OCI-LY3 (cell line): ENCODE measurements around the gene DYRK1A.

Experiments
- EZH2phosphoT487 ChIP-seq: fragments of 200-600 bp; shearing (Covaris generic); IDR thresholded peaks from 2 replicates; pipeline ENCODE4 v1.6.1; 2018; ENCODE audit warnings: antibody characterized with exemption, mixed run types, low read depth
- TF ChIP-seq, protein P1 (sequence below): fragments of 200-600, 300-600 bp; sonication (generic); IDR thresholded peaks from 2 replicates; pipeline ENCODE4 v1.5.1; 2014; ENCODE audit warnings: antibody characterized with exemption, low read length, low read depth

DNA sequence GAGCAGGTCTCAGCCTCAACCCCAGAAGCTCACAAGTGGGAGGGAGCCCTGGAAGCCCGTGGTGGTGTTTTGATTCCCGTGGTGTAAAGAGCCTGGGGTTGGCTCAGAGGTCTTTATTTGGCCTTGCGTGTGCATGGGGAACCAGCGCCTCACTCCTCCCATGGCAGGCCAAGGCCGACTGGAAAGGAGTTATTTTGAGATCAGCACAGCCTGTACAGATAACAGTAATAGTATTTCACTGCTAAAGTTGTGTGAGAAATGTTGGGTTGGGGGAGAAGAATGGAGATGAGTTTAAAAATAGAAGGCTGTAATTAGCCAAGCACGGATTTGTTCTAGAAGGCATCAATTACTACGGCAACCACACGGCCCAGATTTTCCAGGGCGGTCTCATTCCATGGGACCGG, 186.5 kb downstream of the DYRK1A start:
- TF ChIP-seq, protein P1, sequence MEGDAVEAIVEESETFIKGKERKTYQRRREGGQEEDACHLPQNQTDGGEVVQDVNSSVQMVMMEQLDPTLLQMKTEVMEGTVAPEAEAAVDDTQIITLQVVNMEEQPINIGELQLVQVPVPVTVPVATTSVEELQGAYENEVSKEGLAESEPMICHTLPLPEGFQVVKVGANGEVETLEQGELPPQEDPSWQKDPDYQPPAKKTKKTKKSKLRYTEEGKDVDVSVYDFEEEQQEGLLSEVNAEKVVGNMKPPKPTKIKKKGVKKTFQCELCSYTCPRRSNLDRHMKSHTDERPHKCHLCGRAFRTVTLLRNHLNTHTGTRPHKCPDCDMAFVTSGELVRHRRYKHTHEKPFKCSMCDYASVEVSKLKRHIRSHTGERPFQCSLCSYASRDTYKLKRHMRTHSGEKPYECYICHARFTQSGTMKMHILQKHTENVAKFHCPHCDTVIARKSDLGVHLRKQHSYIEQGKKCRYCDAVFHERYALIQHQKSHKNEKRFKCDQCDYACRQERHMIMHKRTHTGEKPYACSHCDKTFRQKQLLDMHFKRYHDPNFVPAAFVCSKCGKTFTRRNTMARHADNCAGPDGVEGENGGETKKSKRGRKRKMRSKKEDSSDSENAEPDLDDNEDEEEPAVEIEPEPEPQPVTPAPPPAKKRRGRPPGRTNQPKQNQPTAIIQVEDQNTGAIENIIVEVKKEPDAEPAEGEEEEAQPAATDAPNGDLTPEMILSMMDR = no peak
- no peak for TF ChIP-seq EZH2phosphoT487
